HG03045 (cell line): ENCODE results near the gene EPAS1.
A peak's percentile ranks its signal among the peaks of the same experiment; 100 is the strongest.

Experiments
- ATAC-seq: cut with Tn5 transposase; IDR thresholded peaks from one replicate; pipeline ENCODE4 v1.9.1; 2021; ENCODE audit warnings: mild to moderate bottlenecking, moderate library complexity; ENCODE audit not compliant: unreplicated experiment

The EPAS1 gene

GRCh38 chr2:46273225-46273863 is 23.9 kb upstream of the EPAS1 start:
- no peak for ATAC-seq

- ATAC-seq = no peak
These were observed 23.3 kb upstream of the EPAS1 start for GRCh38 chr2:46273919-46274318.

- no peak for ATAC-seq
These were observed 22.6 kb upstream of the EPAS1 start for GRCh38 chr2:46274586-46274985.

GRCh38 chr2:46275995-46276394 is 21.2 kb upstream of the EPAS1 start:
- ATAC-seq = no peak

GRCh38 chr2:46276642-46277041 is 20.6 kb upstream of the EPAS1 start:
- ATAC-seq = no peak

DNA sequence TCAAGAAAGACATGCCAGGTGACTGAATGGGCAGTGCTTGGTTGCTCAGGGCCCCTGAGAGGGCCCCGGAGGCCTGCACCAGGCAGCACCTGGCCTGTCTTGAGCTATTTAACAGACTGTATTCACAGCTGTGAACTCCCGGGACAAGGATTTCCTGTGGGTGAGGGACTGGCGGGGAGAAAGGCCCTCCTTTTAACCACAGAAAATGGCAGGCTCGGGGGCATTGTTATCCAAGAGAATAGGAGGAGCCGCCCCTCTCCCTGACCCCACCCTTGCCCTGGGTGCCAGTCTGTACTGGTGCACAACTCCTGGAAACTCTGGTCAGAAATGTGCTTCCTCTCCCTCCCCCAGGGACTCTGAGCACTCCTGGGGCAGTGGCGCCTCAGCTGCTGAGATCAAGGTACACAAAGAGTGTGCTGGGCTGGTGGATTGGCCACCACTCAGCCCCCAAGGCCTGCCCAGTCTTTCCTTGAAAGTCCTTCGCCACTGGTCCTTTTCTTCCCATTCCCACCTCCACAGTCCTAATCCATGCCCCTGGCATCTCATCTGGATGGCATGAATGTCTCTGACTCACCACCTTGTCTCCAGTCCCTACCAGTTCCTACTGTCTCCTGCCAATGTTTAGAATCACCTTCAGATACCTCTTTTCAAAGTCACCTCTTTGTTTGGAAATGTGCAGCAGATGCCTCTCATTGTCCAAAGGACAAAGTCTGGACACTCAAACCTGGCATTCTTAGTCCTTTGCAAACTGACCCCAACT is 19.6 kb upstream of the EPAS1 start:
- ATAC-seq = no peak

- no peak for ATAC-seq
These were observed 18.3 kb upstream of the EPAS1 start for GRCh38 chr2:46278952-46279351.

- no peak for ATAC-seq
These were observed 15.3 kb upstream of the EPAS1 start for GRCh38 chr2:46281939-46282338.

DNA sequence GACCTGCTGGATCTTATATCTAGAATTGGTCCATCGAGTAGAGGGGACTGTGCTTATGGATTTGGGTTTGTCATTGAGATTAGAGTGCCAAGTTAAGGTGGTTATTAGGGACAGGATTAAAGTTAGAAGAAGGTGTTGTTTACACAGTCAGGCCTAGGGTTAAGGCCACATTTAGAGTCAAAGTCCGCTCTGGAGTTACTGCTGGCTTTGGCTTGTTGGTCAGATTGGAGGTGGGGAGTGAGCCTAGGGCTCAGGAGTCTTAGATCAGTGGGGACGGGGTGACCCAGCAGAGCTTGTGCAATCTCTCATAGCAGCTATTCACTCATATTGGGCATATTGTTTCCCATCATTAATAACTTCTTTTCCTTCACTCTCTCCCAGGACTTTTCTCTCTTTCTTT is 13.5 kb upstream of the EPAS1 start:
- ATAC-seq = no peak

DNA sequence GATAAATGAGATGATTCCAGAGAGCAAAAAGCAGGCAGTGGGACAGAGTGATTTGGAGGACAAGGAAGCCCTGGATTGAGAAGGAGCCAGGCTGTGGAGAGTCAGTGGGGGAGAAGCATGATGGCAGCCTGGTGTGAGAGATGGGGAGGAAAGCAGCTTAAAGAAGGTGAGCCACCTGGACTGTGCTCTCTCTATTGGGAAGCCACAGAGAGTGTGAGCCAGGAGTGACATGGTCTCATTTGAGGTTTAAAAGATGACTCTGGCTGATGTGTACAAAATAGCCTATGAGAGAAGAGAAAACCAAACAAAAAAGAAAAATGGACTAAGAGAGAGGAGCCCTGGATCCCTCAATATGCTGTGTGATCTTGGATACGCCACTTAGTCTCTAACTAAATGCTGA is 12.9 kb upstream of the EPAS1 start:
- ATAC-seq = no peak

DNA sequence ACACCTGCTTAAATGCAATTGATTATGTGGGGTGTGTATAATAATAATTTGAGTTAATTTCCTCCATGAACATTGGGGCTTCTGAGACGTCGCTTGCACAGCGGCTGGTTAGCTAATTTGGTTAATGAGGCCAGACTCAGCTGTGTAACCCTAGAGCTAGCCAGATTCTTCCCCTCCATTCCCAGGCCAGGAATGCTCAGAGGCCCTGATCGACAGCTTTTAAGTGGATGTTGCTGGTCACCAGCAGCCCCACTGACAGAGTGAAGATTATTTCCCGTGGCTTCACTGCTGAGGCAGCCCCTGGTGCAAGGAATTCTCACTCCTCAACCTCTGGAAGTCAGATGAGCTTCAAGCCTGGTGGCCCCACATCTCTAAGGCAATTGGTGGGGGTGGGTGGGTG is 12.4 kb upstream of the EPAS1 start:
- ATAC-seq = no peak

DNA sequence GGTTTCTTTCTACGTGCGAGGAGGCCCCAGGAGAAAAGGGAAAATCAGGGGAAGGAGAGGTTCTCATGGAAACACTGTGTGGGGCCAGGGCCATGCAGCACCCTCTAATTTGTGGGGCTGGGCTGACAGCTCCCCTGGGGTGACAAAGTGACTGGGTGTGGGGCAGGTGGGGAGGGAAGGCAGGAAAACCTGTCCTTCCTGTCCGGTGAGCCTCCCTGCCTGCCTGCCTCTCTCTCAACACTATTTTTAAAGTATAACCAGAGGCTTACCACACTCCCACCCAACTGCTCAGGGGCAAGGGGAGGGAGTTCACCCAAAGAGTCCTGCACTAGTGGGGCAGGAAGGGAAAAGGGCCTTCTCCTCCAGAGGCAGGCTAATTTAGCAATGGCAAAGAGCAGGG is 10.5 kb upstream of the EPAS1 start:
- no peak for ATAC-seq

- ATAC-seq = no peak
These were observed 7.1 kb upstream of the EPAS1 start for GRCh38 chr2:46290078-46290477.

DNA sequence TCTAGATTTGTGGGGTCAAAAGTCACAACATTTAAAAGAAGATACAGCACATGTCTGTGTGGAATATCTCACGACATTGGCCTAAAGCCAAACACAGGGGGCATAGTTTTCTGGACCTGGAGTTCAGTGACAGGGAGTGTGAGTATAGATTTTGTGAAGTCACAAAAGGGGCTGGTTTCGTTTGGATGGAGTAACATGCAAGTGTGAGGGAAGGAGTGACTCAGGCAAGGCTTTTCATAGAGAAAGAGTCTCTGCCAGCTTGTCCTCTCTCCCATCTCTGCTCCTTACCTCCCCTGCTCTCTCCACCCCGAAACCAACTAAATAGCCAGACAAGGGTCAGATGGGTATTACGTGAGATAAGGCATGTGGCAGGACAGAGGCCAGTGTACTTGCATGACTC is 3.7 kb upstream of the EPAS1 start:
- ATAC-seq = no peak

- ATAC-seq = no peak
These were observed 2.9 kb upstream of the EPAS1 start for GRCh38 chr2:46294176-46294836.

GRCh38 chr2:46296216-46296839 is 879 bp upstream of the EPAS1 start:
- ATAC-seq = no peak

DNA sequence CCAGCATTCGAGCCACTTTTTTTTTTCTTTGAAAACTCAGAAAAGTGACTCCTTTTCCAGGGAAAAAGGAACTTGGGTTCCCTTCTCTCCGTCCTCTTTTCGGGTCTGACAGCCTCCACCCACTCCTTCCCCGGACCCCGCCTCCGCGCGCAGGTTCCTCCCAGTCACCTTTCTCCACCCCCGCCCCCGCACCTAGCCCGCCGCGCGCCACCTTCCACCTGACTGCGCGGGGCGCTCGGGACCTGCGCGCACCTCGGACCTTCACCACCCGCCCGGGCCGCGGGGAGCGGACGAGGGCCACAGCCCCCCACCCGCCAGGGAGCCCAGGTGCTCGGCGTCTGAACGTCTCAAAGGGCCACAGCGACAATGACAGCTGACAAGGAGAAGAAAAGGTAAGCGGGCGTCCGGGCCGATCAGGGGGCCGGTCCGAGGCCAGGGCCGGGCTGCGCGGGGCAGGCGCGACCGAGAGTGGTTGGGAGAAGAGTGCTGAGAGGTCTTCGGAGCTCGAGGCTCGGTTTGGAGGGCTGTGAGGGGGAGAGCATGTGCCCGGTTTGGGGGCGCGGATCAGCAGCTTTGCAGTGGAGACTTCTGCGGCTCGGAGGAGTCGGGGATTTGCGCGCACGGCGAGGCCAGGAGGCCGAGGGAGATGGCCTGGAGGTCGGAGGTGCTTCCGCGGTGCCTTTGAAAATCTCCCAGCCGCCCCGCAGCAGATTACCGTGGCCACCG is 502 bp downstream of the EPAS1 start:
- peak; percentile 45 for ATAC-seq

GRCh38 chr2:46298272-46298521 is 990 bp downstream of the EPAS1 start:
- ATAC-seq = no peak

- ATAC-seq = no peak
These were observed 1.5 kb downstream of the EPAS1 start for GRCh38 chr2:46298522-46299353.
